ENCODE data around the gene RASGRF1.

RASGRF1 gene

GRCh38 chr15:79010278-79010677 is 80.3 kb downstream of the RASGRF1 start:
- Histone ChIP-seq H3K27ac (replicated peaks) (no peak overlapping the region), H3K27me3 (ENCODE audit: insufficient read depth, poor library complexity, severe bottlenecking) (no peaks in the 10 kb centered on the region), H3K4me3 (replicated peaks; ENCODE audit: insufficient read depth, low read length) (no peak overlapping the region)
- no peak for TF ChIP-seq GABPA (IDR thresholded peaks at IDR 0.05; ENCODE audit: low read depth)
- TF ChIP-seq POLR2AphosphoS5 (IDR thresholded peaks at IDR 0.05; ENCODE audit: low read depth), result no peak
- no peak for TF ChIP-seq CTCF (IDR thresholded peaks at IDR 0.05; ENCODE audit: insufficient read depth, low read length)
- no peak for TF ChIP-seq REST (IDR thresholded peaks at IDR 0.05; ENCODE audit: insufficient replicate concordance, low read depth)
- no peak for TF ChIP-seq SPI1 (IDR thresholded peaks at IDR 0.05; ENCODE audit: borderline replicate concordance, low read depth)
- DNase-seq (ENCODE audit: low read depth in 1 of 2, low spot score in 1 of 2), result no peak

GRCh38 chr15:79009379-79009778 is 81.2 kb downstream of the RASGRF1 start:
- TF ChIP-seq POLR2AphosphoS5 (IDR thresholded peaks at IDR 0.05; ENCODE audit: low read depth) (no peak), CTCF (IDR thresholded peaks at IDR 0.05; ENCODE audit: insufficient read depth, low read length) (no peak), SPI1 (IDR thresholded peaks at IDR 0.05; ENCODE audit: borderline replicate concordance, low read depth) (no peak)
- no peak overlapping the region for H3K4me3 ChIP-seq (replicated peaks; ENCODE audit: insufficient read depth, low read length)
- no peaks in the 10 kb centered on the region for H3K27me3 ChIP-seq (ENCODE audit: insufficient read depth, poor library complexity, severe bottlenecking)
- DNase-seq (ENCODE audit: low read depth in 1 of 2, low spot score in 1 of 2), result no peak
- no peak overlapping the region for H3K27ac ChIP-seq (replicated peaks)

GRCh38 chr15:79008659-79009058 is 81.9 kb downstream of the RASGRF1 start:
- Histone ChIP-seq H3K4me3 (replicated peaks; ENCODE audit: insufficient read depth, low read length) (no peak overlapping the region), H3K27ac (replicated peaks) (no peak overlapping the region), H3K27me3 (ENCODE audit: insufficient read depth, poor library complexity, severe bottlenecking) (no peaks in the 10 kb centered on the region)
- DNase-seq (ENCODE audit: low read depth in 1 of 2, low spot score in 1 of 2), result no peak
- TF ChIP-seq GABPA (IDR thresholded peaks at IDR 0.05; ENCODE audit: low read depth) (no peak), CTCF (IDR thresholded peaks at IDR 0.05; ENCODE audit: insufficient read depth, low read length) (no peak), POLR2AphosphoS5 (IDR thresholded peaks at IDR 0.05; ENCODE audit: low read depth) (no peak), REST (IDR thresholded peaks at IDR 0.05; ENCODE audit: insufficient replicate concordance, low read depth) (no peak), SPI1 (IDR thresholded peaks at IDR 0.05; ENCODE audit: borderline replicate concordance, low read depth) (no peak)

- H3K27ac ChIP-seq (replicated peaks), result no peak overlapping the region
These were observed 83.5 kb downstream of the RASGRF1 start for GRCh38 chr15:79007066-79007465.

More at GRCh38 chr15:79007066-79007465, 83.5 kb downstream of the RASGRF1 start:
- Histone ChIP-seq H3K27me3 (ENCODE audit: insufficient read depth, poor library complexity, severe bottlenecking) (no peaks in the 10 kb centered on the region), H3K4me3 (replicated peaks; ENCODE audit: insufficient read depth, low read length) (no peak overlapping the region)
- DNase-seq (ENCODE audit: low read depth in 1 of 2, low spot score in 1 of 2), result peak in 1 of 2 experiments; percentile 48
- TF ChIP-seq CTCF (IDR thresholded peaks at IDR 0.05; ENCODE audit: insufficient read depth, low read length) (no peak), POLR2AphosphoS5 (IDR thresholded peaks at IDR 0.05; ENCODE audit: low read depth) (no peak), GABPA (IDR thresholded peaks at IDR 0.05; ENCODE audit: low read depth) (no peak)
